Measurements from ENCODE around the gene XPO5.
A peak's percentile ranks its signal among the peaks of the same experiment; 100 is the strongest.
"Not testable (repeated sequence)": the region's sequence is repeated elsewhere in the genome, so short reads cannot be mapped to it uniquely, and the experiment has no call there.

The XPO5 gene

DNA sequence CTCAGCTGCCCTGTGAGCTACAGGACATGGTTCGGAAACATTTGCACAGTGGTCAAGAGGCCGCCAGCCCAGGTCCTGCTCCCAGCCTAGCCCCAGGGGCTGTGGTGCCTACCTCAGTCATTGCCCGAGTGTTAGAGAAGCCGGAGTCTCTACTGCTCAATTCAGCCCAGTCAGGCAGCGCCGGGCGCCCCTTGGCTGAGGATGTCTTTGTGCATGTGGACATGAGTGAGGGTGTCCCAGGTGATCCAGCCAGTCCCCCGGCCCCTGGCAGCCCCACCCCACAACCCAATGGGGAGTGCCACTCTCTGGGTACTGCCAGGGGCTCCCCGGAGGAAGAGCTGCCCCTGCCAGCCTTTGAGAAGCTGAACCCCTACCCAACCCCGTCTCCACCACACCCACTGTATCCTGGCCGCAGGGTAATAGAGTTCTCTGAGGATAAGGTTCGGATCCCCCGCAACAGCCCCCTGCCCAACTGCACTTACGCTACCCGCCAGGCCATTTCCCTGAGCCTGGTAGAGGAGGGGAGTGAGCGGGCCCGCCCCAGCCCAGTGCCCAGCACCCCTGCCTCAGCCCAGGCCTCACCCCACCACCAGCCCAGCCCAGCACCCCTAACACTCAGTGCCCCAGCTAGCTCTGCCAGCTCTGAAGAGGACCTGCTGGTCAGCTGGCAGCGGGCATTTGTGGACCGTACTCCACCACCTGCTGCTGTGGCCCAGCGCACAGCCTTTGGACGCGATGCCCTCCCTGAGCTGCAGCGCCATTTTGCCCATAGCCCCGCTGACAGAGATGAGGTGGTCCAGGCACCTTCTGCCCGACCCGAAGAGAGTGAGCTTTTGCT is 70.9 kb downstream of the XPO5 start:
- intact Hi-C loops (cut with DNase I), result loop anchor here (10.0 kb wide), 1 partner anchor 240 kb away; no protein-coding TSS in a partner anchor
- peak in 1 of 10 donors; percentile 71 for DNase-seq

DNA sequence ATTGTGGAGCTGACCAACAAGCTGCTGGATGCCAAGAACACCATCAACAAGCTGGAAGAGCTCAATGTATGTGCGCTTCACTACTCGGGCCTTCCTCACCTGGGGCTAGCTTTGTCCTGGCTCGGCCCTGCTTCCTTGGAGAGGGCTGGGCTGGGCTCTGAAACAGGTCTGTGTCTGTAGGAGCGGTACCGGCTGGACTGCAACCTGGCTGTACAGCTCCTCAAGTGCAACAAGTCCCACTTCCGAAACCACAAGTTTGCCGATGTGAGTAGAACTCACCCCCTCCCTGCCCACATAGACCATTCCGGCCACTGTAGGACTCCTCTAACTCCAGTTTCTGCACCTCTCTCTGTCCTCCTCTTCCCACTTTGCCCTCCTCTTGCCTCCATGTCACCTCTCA is 72.4 kb downstream of the XPO5 start:
- intact Hi-C loops (cut with DNase I), result loop anchor here (10.0 kb wide), 1 partner anchor 239 kb away; no protein-coding TSS in a partner anchor
- DNase-seq, result peak in 1 of 10 donors; percentile 54

GRCh38 chr6:43502666-43503065 is 73.2 kb downstream of the XPO5 start:
- peak in 1 of 10 donors; percentile 71 for DNase-seq
- intact Hi-C loops (cut with DNase I), result loop anchor here (10.0 kb wide), 1 partner anchor 238 kb away; no protein-coding TSS in a partner anchor

DNA sequence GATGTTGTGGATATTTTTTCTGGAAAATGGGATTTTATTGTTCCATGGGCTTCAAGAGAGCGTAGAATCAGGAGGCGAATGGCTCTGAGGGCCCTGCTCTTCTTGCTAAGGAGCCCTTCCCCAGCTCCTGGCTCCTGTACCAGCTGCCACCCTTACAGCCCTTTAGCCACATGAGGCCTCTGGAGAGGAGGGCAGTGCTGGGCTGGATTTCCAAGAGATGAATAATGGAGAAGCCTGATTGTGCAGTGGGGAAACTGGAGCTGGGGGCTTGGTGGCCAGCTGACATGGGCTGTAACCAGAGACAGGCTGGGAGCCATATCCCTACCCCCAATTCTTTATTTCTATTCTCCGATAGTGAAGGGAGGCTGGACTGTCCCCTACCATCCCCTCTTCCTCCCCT is 74.9 kb downstream of the XPO5 start:
- DNase-seq, result no peak
- intact Hi-C loops (cut with DNase I), result loop anchor here (10.0 kb wide), 1 partner anchor 236 kb away; no protein-coding TSS in a partner anchor

- peak in 2 of 10 donors; percentile 22 to 71 for DNase-seq
- intact Hi-C loops (cut with DNase I), result no loop called here
These were observed 76.6 kb downstream of the XPO5 start for GRCh38 chr6:43499028-43499815.

DNA sequence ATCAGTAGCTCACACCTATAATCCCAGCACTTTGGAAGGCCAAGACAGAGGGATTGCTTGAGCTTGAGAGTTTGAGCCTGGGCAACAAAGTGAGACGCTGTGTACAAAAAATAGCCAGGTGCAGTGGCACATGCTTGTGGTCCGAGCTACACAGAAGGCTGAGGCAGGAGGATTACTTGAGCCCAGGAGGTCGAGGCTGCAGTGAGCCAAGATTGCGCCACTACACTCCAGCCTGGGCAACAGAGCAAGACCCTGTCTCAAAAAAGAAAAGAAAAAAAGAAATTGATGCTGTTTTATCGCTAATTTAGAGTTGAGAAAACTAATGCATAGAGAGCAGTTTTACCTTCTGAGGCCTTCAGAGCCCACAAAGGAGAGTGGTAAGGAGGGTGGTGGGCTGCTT is 77.5 kb downstream of the XPO5 start:
- intact Hi-C loops (cut with DNase I), result not testable (repeated sequence)

GRCh38 chr6:43497689-43498088 is 78.1 kb downstream of the XPO5 start:
- DNase-seq, result peak in 2 of 10 donors; percentile 62 to 74
- intact Hi-C loops (cut with DNase I), result loop anchor here (2.0 kb wide), 1 partner anchor 43 kb away; the partner anchor contains the start of gene DLK2

More for the DNA sequence above, 77.5 kb downstream of the XPO5 start:
- peak in 1 of 10 donors; percentile 22 for DNase-seq

DNA sequence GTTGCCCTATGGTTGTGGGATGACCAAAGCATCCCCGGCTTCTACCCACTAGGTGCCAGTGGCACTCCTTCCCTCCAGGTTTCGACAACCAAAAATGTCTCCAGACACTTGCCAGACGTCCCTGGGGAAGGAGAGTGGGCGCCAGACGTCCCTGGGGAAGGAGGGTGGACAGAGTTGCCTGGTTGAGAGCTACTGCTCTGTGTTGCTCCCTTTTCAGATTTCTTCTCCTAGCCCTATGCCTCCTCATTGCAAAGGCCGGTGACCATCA is 78.8 kb downstream of the XPO5 start:
- intact Hi-C loops (cut with DNase I), result loop anchor here (2.0 kb wide), 1 partner anchor 42 kb away; the partner anchor contains the start of gene DLK2
- DNase-seq, result peak in 1 of 10 donors; percentile 46

GRCh38 chr6:43496370-43497128 is 79.3 kb downstream of the XPO5 start:
- intact Hi-C loops (cut with DNase I), result loop anchor here (2.0 kb wide), 1 partner anchor 42 kb away; the partner anchor contains the start of gene DLK2
- DNase-seq, result peak in 6 of 10 donors; percentile 50 to 92 (median 70)

GRCh38 chr6:43495409-43495941 is 80.4 kb downstream of the XPO5 start:
- intact Hi-C loops (cut with DNase I), result no loop called here
- peak in 2 of 10 donors; percentile 46 to 74 for DNase-seq

- peak in 2 of 10 donors; percentile 59 to 60 for DNase-seq
- intact Hi-C loops (cut with DNase I), result no loop called here
These were observed 81.1 kb downstream of the XPO5 start for GRCh38 chr6:43494766-43495165.

- intact Hi-C loops (cut with DNase I), result no loop called here
- DNase-seq, result no peak
These were observed 81.5 kb downstream of the XPO5 start for GRCh38 chr6:43494321-43494720.

DNA sequence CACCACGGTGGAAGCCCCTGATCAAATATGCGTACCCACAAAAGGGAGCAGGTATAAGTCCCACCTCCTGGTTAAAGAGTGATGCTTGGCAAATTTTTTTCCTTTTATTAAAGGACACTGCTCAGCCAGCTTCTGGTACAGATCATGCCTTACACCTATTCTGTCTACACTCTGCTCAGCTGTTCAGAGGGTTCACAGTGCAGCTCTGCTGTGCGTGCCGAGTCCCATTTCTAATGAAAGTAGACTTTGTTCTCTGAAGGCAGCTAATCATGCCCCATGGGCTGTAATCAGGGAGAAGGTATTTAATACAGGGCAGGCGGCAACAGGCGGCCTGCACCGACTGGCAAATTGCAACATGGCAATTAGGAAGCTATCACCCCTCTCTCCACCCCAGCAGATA is 82.0 kb downstream of the XPO5 start:
- intact Hi-C loops (cut with DNase I), result no loop called here
- peak in 2 of 10 donors; percentile 19 to 55 for DNase-seq

DNA sequence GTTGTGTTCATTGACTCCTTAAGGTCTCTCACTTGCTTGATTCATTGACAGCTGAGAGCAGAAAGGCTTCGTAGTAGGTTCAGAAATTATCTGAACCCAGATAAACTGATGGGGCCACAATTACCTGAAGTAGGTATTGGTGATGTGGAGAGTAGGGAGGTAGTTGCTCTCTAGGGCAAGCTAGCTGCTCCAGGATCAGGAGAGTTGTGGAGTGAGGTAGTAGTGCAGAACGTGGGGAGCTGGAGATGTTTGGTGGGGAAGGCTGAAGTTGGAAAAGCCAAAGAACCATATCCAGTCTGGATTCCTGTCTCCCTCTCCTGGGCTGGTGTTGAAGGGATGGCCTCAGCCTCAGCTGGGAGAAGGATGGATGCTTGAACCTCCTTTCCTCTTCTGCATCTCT is 82.6 kb downstream of the XPO5 start:
- intact Hi-C loops (cut with DNase I), result no loop called here
- peak in 2 of 10 donors; percentile 18 to 50 for DNase-seq

DNA sequence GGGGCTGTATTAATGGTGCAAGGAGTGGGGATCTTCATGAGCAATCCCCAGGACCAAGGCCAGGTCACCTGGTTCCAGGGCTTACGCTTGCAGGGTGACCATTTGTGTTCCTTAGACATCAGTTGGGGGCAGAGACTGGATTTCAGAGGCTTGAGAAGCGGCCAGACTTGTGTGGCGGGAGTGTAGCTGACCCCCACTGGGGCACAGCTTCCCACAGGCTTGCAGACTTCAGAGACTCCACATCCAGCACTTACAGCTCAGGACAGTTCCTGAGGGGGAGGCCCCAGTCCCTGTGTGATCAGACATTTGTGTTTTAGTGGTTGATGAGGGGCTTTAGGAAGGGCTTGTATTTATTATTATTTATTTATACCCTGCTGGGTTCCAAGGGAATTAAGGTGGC is 83.2 kb downstream of the XPO5 start:
- peak in 2 of 10 donors; percentile 53 to 79 for DNase-seq
- intact Hi-C loops (cut with DNase I), result no loop called here

DNA sequence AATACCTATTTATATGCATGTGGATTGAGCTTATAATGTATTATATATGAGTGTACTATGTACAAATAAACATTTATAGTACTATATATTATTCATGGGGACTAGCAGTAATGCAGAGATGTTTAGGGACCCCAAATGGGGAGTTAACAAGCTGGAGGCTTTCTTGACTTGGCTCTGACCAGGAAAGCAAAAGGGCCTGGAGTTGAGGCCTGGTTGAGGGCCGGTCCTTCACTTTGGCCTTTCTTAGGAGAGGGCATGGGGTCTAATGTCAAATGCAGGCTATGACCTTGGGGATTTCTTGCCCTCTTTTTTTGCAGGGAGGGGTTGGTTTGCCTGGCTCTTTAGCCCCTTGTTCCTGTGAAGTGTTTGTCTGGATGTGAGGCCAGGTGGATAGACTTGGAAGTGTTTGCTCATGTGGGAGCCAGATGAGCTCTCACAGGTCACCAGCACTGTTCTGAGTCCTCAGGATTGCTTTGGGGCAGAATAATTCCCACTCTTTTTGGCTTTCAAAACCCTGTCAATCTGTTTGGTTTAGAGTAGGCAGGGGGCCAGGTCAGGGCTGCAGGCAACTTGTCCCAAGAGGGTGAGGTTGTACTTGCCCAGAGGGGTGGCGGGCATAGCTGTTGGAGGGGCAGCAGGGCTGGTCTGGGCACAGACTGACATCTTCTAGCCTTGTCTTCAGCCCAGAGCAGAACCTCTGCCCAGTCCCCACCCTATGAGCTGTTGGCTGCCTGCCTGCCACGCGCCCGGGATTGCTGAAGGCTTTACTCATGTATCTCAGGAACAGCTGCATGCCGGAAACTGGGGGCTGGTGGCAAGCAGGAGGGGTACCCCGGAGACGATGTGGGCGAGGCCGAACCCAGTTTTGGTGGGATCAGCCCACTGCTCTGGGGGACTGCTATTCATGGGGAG is 83.8 kb downstream of the XPO5 start:
- peak; percentile 81 to 98 (median 94) for DNase-seq
- intact Hi-C loops (cut with DNase I), result no loop called here

DNA sequence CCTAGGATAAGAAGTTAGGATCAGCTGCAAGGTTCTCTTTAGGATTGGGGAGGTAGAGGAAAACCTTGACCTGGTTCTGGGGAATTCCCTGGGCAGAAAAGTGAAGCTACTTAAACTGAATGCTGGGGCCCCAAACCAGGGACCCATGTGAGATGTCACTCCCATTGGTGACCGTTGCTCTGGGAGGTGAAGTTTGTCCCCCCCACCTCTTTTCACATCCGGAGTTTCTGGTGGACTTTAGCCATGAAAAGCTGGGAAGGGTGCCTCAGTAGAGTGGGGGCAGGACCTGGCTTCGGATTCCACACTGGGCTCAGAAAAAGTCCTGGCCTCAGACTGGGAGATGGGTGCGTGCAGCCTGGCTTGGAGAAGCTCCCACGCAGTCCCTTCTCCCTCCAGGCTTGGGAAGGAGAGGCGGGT is 85.3 kb downstream of the XPO5 start:
- intact Hi-C loops (cut with DNase I), result no loop called here
- peak in 1 of 10 donors; percentile 80 for DNase-seq

DNA sequence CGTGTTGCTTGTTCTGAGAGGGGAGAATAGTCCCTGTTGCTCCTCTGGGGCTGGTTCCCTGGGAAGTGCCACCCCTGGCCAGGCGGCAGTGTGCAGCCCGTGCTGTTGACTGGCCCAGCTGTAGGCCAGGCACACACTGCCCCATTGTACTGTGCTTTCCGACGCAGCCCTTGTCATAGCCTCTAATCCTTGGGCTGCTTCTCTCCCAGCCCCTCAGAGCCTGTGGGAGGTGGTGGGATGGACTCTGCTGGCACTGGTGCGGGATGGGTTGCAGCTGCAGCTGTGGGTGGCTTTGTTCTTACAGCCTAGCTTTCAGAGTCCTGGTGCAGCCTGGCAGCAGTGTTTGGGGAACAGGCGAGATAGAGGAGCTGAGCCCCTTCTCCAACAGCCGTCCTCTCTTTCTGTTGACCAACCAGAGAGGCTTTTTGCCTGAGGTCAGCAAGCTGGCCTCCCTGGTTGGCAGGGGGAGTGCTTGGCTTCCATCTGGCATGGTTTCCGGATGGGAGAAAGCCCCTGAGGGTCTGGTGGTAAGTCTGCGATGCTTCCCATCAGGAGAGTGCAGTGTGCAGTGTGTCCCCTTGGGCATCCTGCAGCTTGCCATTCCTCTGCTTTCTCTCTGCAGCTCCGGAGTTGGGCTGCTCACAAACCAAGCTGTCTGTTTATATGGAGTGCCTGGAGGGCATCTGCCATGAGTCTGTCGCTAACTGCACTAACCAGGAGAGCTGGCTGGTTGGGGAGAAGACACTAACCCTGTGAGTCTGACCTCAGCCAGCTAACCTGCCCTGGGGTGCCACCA is 86.4 kb downstream of the XPO5 start:
- intact Hi-C loops (cut with DNase I), result no loop called here
- peak; percentile 87 to 99 (median 90) for DNase-seq
